HL-60 (cell line): ENCODE data around the gene UBTD2.

ENCODE experiments used
- CTCF ChIP-seq: IDR thresholded peaks from one replicate; pipeline ENCODE4 v1.5.1; 2011; ENCODE audit warnings: low read length, control low read depth, inconsistent platforms; ENCODE audit not compliant: insufficient read depth
- POLR2AphosphoS5 ChIP-seq: IDR thresholded peaks from 2 replicates; pipeline ENCODE4 v1.6.1; 2012; ENCODE audit warnings: low read depth
- REST ChIP-seq: IDR thresholded peaks from 2 replicates; pipeline ENCODE4 v1.6.1; 2012; ENCODE audit warnings: low read depth; ENCODE audit not compliant: insufficient replicate concordance

- TF ChIP-seq CTCF (no peak), POLR2AphosphoS5 (no peak), REST (no peak)
Observed at GRCh38 chr5:172186114-172186695, 97.4 kb downstream of the UBTD2 start.
